HCT116 (cell line): ENCODE data around the gene STON2.

Experiments used
- EGR1 ChIP-seq: IDR thresholded peaks from 2 replicates; pipeline ENCODE4 v1.6.1; 2012; ENCODE audit warnings: low read depth
- SRF ChIP-seq: IDR thresholded peaks from 2 replicates; pipeline ENCODE4 v1.6.1; 2012; ENCODE audit warnings: low read depth
- TF ChIP-seq, protein P1 (sequence below), 3 experiments: fragments of 200-600 bp in 1 of 3; sonication (generic) in 1 of 3; IDR thresholded peaks in 2 of 3; conservative IDR thresholded peaks in 1 of 3; 2 replicates each; pipeline ENCODE4 v1.5.1; 2012 to 2017; ENCODE audit warnings: low read depth in 2 of 3, low read length in 2 of 3, antibody characterized with exemption in 1 of 3, borderline replicate concordance in 1 of 3, control low read depth in 1 of 3, mild to moderate bottlenecking in 1 of 3, mixed read lengths in 1 of 3, mixed run types in 1 of 3, moderate library complexity in 1 of 3; ENCODE audit not compliant: insufficient read depth in 1 of 3

DNA sequence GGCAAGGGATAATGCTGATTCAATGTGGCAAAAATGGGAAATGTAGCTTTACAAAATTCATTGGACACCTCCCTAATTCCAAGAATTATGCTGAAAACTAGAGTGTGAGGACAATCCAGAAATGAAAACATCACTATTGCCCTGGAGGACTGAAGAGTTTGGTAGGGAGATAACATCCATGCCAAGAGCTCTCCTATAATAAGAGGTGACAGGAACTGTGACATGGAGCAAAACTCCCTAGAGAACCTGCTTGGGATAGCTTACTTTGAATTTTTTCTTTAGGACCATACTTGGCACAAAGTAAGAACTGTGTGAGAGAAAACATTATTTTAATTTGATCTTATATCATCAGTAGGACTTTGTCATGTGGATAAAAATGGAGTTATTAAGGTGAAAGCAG lies 48.9 kb downstream of the STON2 start:
- TF ChIP-seq, protein P1, sequence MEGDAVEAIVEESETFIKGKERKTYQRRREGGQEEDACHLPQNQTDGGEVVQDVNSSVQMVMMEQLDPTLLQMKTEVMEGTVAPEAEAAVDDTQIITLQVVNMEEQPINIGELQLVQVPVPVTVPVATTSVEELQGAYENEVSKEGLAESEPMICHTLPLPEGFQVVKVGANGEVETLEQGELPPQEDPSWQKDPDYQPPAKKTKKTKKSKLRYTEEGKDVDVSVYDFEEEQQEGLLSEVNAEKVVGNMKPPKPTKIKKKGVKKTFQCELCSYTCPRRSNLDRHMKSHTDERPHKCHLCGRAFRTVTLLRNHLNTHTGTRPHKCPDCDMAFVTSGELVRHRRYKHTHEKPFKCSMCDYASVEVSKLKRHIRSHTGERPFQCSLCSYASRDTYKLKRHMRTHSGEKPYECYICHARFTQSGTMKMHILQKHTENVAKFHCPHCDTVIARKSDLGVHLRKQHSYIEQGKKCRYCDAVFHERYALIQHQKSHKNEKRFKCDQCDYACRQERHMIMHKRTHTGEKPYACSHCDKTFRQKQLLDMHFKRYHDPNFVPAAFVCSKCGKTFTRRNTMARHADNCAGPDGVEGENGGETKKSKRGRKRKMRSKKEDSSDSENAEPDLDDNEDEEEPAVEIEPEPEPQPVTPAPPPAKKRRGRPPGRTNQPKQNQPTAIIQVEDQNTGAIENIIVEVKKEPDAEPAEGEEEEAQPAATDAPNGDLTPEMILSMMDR (IDR thresholded peaks at IDR 0.05 in 2 of 3, conservative IDR thresholded peaks at IDR 0.05 in 1 of 3; ENCODE audit: borderline replicate concordance in 1 of 3, insufficient read depth in 1 of 3, low read depth in 2 of 3, low read length in 2 of 3), result no peak
- TF ChIP-seq EGR1 (no peak), SRF (no peak)
